GM12878 (cell line): ENCODE measurements around the gene CDHR5. TPM values are rescaled to one million over a fixed set of nuclear protein-coding genes. Genes with fewer than 3 reads are reported as not detected.

Experiments
- ATAC-seq: fragments of 200-7000 bp; cut with Tn5 transposase; 3 replicates; pipeline ENCODE4 v1.9.1; 2020; ENCODE audit warnings: mild to moderate bottlenecking, moderate library complexity
- BruUV-seq: library from RNA; stranded (reverse); fragments of 400-500 nt; replicated peaks from 2 replicates; lab custom pipeline; 2021; lab: Mats Ljungman, UMichigan
- CTCF ChIA-PET: fragments of 300-600 bp; sonication (Branson Sonifier 250); formaldehyde crosslinking; extraction: SDS; loops from one replicate; lab custom pipeline; 2021; ENCODE audit warnings: inconsistent platforms; lab: Yijun Ruan, JAX
- POLR2A ChIA-PET: fragments of 350-600 bp; formaldehyde crosslinking; extraction: SDS; loops from one replicate; lab custom pipeline; 2021; ENCODE audit warnings: inconsistent platforms; lab: Charles Lee
- RAD21 ChIA-PET: fragments of 300-600 bp; sonication (Branson Sonifier 250); formaldehyde crosslinking; loops from one replicate; lab custom pipeline; 2023; ENCODE audit warnings: antibody characterized with exemption; ENCODE audit not compliant: unreplicated experiment; lab: Charles Lee
- SMC1A ChIA-PET: fragments of 300-600 bp; sonication (Branson Sonifier 250); formaldehyde crosslinking; loops from one replicate; lab custom pipeline; 2023; ENCODE audit not compliant: unreplicated experiment, uncharacterized antibody; lab: Charles Lee
- DNase-seq: peaks from one replicate; pipeline ENCODE4 v3.0.0-alpha.2; 2011; ENCODE audit warnings: low read depth, low spot score
- FAIRE-seq: peaks from 3 replicates; lab custom pipeline; 2011; peaks lifted over from hg19 to GRCh38; lab: Jason Lieb, UNC
- H2AFZ ChIP-seq: 2 replicates; pipeline ENCODE4 v1.6.0; 2011; ENCODE audit warnings: low read depth, low read length, control low read depth; ENCODE audit not compliant: control insufficient read depth
- H3K27ac ChIP-seq: 2 replicates; pipeline ENCODE4 v1.5.1; 2011; ENCODE audit warnings: control low read depth; ENCODE audit not compliant: control insufficient read depth, insufficient read depth
- H3K27me3 ChIP-seq, 2 experiments: replicated peaks in 1 of 2; 2 replicates each; pipeline versions ENCODE4 v1.6.0 to v1.6.1; 2011; ENCODE audit warnings: low read length in 1 of 2; ENCODE audit not compliant: control insufficient read depth in 2 of 2, insufficient read depth in 2 of 2
- H3K36me3 ChIP-seq, 2 experiments: 2 replicates each; pipeline ENCODE4 v1.5.1; 2011; ENCODE audit warnings: low read length in 1 of 2; ENCODE audit not compliant: control insufficient read depth in 2 of 2, insufficient read depth in 2 of 2
- H3K4me1 ChIP-seq: 2 replicates; pipeline ENCODE4 v1.6.1; 2011; ENCODE audit warnings: mild to moderate bottlenecking, low read length, moderate library complexity, mixed read lengths; ENCODE audit not compliant: control insufficient read depth, insufficient read depth
- H3K4me2 ChIP-seq: 2 replicates; pipeline ENCODE4 v1.6.0; 2011; ENCODE audit warnings: control low read depth; ENCODE audit not compliant: control insufficient read depth, insufficient read depth
- H3K4me3 ChIP-seq: fragments of 200-600 bp; sonication (generic); 2 replicates; pipeline ENCODE4 v1.5.1; 2016
- H3K79me2 ChIP-seq: 2 replicates; pipeline ENCODE4 v1.6.0; 2011; ENCODE audit warnings: low read length; ENCODE audit not compliant: control insufficient read depth, insufficient read depth
- H3K9ac ChIP-seq: 2 replicates; pipeline ENCODE4 v1.8.0; 2011; ENCODE audit warnings: low read length, control low read depth, mixed read lengths; ENCODE audit not compliant: control insufficient read depth, insufficient read depth
- H3K9me3 ChIP-seq: replicated peaks from 3 replicates; pipeline ENCODE4 v1.5.1; 2011; ENCODE audit warnings: mild to moderate bottlenecking, low read length; ENCODE audit not compliant: control insufficient read depth, insufficient read depth
- H4K20me1 ChIP-seq: 2 replicates; pipeline ENCODE4 v1.6.0; 2011; ENCODE audit not compliant: control insufficient read depth, insufficient read depth
- CHD4 ChIP-seq: fragments of 200-600 bp; sonication (generic); IDR thresholded peaks from 2 replicates; pipeline ENCODE4 v1.6.1; 2016; ENCODE audit warnings: mild to moderate bottlenecking
- FOXM1 ChIP-seq: IDR thresholded peaks from 2 replicates; pipeline ENCODE4 v1.6.1; 2012; ENCODE audit warnings: low read depth, mild to moderate bottlenecking, inconsistent platforms, low read length, moderate library complexity
- GATAD2B ChIP-seq: fragments of 450-650 bp; conservative IDR thresholded peaks from 2 replicates; pipeline ENCODE4 v1.6.1; 2017; ENCODE audit warnings: low read depth, mild to moderate bottlenecking, moderate library complexity
- HDGF ChIP-seq: fragments of 450-650 bp; IDR thresholded peaks from 2 replicates; pipeline ENCODE4 v1.6.1; 2016; ENCODE audit warnings: antibody characterized with exemption
- IRF5 ChIP-seq: fragments of 450-650 bp; IDR thresholded peaks from 2 replicates; pipeline ENCODE4 v1.6.1; 2017; ENCODE audit warnings: borderline replicate concordance
- JUND ChIP-seq: IDR thresholded peaks from 2 replicates; pipeline ENCODE4 v1.6.1; 2012; ENCODE audit warnings: low read depth, mild to moderate bottlenecking, low read length, improper control_type of control experiment, moderate library complexity
- LARP7 ChIP-seq: fragments of 450-650 bp; IDR thresholded peaks from 2 replicates; pipeline ENCODE4 v1.6.1; 2017; ENCODE audit warnings: mild to moderate bottlenecking
- NR2C2 ChIP-seq: IDR thresholded peaks from 2 replicates; pipeline ENCODE4 v1.6.1; 2011; ENCODE audit warnings: borderline replicate concordance, low read depth; ENCODE audit not compliant: control insufficient read depth, insufficient read length
- POLR2A ChIP-seq: IDR thresholded peaks from 2 replicates; pipeline ENCODE4 v1.6.1; 2011; ENCODE audit warnings: low read depth, mild to moderate bottlenecking, low read length
- RAD51 ChIP-seq: fragments of 450-650 bp; IDR thresholded peaks from 2 replicates; pipeline ENCODE4 v1.6.1; 2016; ENCODE audit warnings: moderate library complexity, mild to moderate bottlenecking, inconsistent platforms
- RCOR1 ChIP-seq: conservative IDR thresholded peaks from 2 replicates; pipeline ENCODE4 v1.6.1; 2012; ENCODE audit warnings: low read depth, low read length, improper control_type of control experiment
- RFX5 ChIP-seq: IDR thresholded peaks from 2 replicates; pipeline ENCODE4 v1.6.1; 2011; ENCODE audit warnings: low read depth, low read length, improper control_type of control experiment
- SIX5 ChIP-seq: IDR thresholded peaks from 2 replicates; pipeline ENCODE4 v1.6.1; 2011; ENCODE audit warnings: mild to moderate bottlenecking, low read depth, low read length, moderate library complexity; ENCODE audit not compliant: severe bottlenecking
- SUZ12 ChIP-seq: fragments of 200-600 bp; sonication (generic); IDR thresholded peaks from one replicate; pipeline ENCODE4 v1.6.1; 2018; ENCODE audit warnings: antibody characterized with exemption, mild to moderate bottlenecking; ENCODE audit not compliant: unreplicated experiment
- YY1 ChIP-seq: IDR thresholded peaks from 2 replicates; pipeline ENCODE4 v1.6.1; 2011; ENCODE audit warnings: low read depth, mild to moderate bottlenecking, low read length
- WGBS: methylation state at CpG from one replicate; pipeline ENCODE4 v1.1.6; 2016; ENCODE audit warnings: low lambda C conversion rate; ENCODE audit not compliant: insufficient replicate concordance, insufficient coverage; ENCODE audit errors: missing lambda C conversion rate; 5-methylcytosine and 5-hydroxymethylcytosine counted together
- in situ Hi-C: fragments of 300-500 bp; cut with MboI; formaldehyde crosslinking; loops from 9 replicates; pipeline ENCODE4 v1.14.3; 2018; ENCODE audit warnings: mixed read lengths
- intact Hi-C: fragments of 100-400 bp; cut with micrococcal nuclease; formaldehyde crosslinking; loops from one replicate; pipeline ENCODE4 v1.14.2; 2022; ENCODE audit not compliant: unreplicated experiment
- polyA plus RNA-seq, 11 experiments: library from polyadenylated mRNA; depleted of rRNA in 4 of 11; unstranded in 6 of 11; stranded (reverse) in 5 of 11; fragments of >200 nt; fragmentation: Nextera tagmentation in 4 of 11; fragmentation: Illumina TruSeq in 1 of 11; extraction: Ambion mirVana in 4 of 11; extraction: Trizol in 1 of 11; gene quantifications; 1 replicate in 1 of 11; 2 replicates in 10 of 11; pipeline versions ENCODE4 v1.2.1 to v1.2.3, GENCODE V29; 2011 to 2016; ENCODE audit warnings: inconsistent platforms in 2 of 11, missing spikeins in 2 of 11, low read depth in 1 of 11
- total RNA-seq, 4 experiments: library from RNA; depleted of rRNA in 3 of 4; stranded (reverse); fragments of >200 nt in 3 of 4; fragmentation: Illumina TruSeq in 1 of 4; extraction: Trizol in 1 of 4; gene quantifications; 2 replicates each; pipeline versions ENCODE4 v1.2.1 to v1.2.3, GENCODE V29; 2013 to 2021
- TF ChIP-seq, protein P1 (sequence below): fragments of 150-350 bp; IDR thresholded peaks from 2 replicates; pipeline ENCODE4 v1.6.1; 2016; ENCODE audit warnings: low read depth, low read length

CDHR5 gene
- total and polyA plus RNA-seq, 10 of the 15 experiments (the other 5 are each of a cell fraction or from before 2014, with no cell fraction given): 0.06 TPM; not detected in 9

DNA sequence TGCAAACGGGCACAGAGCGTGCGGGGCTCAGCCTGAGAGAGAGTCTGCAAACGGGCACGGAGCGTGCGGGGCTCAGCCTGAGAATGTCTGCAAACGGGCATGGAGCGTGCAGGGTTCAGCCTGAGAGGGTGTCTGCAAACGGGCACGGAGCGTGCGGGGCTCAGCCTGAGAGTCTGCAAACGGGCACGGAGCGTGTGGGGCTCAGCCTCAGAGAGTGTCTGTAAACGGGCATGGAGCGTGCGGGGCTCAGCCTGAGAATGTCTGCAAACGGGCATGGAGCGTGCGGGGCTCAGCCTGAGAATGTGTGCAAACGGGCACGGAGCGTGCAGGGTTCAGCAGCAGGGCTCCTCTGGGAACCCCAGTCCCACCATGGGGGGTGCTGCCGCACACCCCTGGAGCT lies 35.0 kb downstream of the CDHR5 start:
- Histone ChIP-seq H3K27ac (no peak overlapping the region), H3K9ac (no peak overlapping the region), H3K4me1 (no peaks in the 10 kb centered on the region), H3K36me3 (peaks cover 30 to 45% of the 10 kb centered on the region in 2 experiments), H3K79me2 (no peaks in the 10 kb centered on the region), H3K4me3 (no peak overlapping the region), H3K27me3 (no peaks in the 10 kb centered on the region), H4K20me1 (no peaks in the 10 kb centered on the region), H2AFZ (no peak overlapping the region), H3K4me2 (no peak overlapping the region), H3K9me3 (no peaks in the 10 kb centered on the region)
- TF ChIP-seq POLR2A: 0 out of 2 replicates have a peak, but pooled peaks have one; percentile 47
- no peak for TF ChIP-seq JUND
- ATAC-seq (no peak), DNase-seq (no peak), FAIRE-seq (no peak)
- no TSS peak for BruUV-seq
- CTCF ChIA-PET: no interaction called here
- in situ Hi-C loops: no loop called here
- SMC1A ChIA-PET: no interaction called here
- RAD21 ChIA-PET: no interaction called here
- POLR2A ChIA-PET: no interaction called here
- 95% methylated on average over 26 of the region's 26 CpGs for WGBS
- intact Hi-C loops: no loop called here

- H3K4me1 ChIP-seq: no peaks in the 10 kb centered on the region
- H3K36me3 ChIP-seq: peaks cover 29 to 43% of the 10 kb centered on the region in 2 experiments
- no peak overlapping the region for H3K27ac ChIP-seq
- no peak overlapping the region for H3K4me3 ChIP-seq
- in situ Hi-C loops (no loop called here), intact Hi-C loops (no loop called here)
- TF ChIP-seq HDGF (no peak), SUZ12 (no peak), RAD51 (no peak), GATAD2B (no peak), LARP7 (no peak), YY1 (no peak), CHD4 (no peak), FOXM1 (no peak), IRF5 (no peak), SIX5 (no peak), RCOR1 (no peak), NR2C2 (no peak), RFX5 (no peak)
- TF ChIP-seq, protein P1, sequence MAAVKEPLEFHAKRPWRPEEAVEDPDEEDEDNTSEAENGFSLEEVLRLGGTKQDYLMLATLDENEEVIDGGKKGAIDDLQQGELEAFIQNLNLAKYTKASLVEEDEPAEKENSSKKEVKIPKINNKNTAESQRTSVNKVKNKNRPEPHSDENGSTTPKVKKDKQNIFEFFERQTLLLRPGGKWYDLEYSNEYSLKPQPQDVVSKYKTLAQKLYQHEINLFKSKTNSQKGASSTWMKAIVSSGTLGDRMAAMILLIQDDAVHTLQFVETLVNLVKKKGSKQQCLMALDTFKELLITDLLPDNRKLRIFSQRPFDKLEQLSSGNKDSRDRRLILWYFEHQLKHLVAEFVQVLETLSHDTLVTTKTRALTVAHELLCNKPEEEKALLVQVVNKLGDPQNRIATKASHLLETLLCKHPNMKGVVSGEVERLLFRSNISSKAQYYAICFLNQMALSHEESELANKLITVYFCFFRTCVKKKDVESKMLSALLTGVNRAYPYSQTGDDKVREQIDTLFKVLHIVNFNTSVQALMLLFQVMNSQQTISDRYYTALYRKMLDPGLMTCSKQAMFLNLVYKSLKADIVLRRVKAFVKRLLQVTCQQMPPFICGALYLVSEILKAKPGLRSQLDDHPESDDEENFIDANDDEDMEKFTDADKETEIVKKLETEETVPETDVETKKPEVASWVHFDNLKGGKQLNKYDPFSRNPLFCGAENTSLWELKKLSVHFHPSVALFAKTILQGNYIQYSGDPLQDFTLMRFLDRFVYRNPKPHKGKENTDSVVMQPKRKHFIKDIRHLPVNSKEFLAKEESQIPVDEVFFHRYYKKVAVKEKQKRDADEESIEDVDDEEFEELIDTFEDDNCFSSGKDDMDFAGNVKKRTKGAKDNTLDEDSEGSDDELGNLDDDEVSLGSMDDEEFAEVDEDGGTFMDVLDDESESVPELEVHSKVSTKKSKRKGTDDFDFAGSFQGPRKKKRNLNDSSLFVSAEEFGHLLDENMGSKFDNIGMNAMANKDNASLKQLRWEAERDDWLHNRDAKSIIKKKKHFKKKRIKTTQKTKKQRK: no peak
- H3K9me3 ChIP-seq: no peaks in the 10 kb centered on the region
- ChIA-PET POLR2A (interaction anchor here (0.6 to 1.2 kb wide), 3 partner anchors 18 to 1210 kb away, joined by 3 to 5 read pairs (median 4); no protein-coding TSS in a partner anchor), RAD21 (no interaction called here), SMC1A (no interaction called here), CTCF (no interaction called here)
- ATAC-seq (no peak), FAIRE-seq (no peak), DNase-seq (no peak)
- H3K79me2 ChIP-seq: no peaks in the 10 kb centered on the region
- H2AFZ ChIP-seq: no peak overlapping the region
- no peaks in the 10 kb centered on the region for H3K27me3 ChIP-seq
- BruUV-seq: no TSS peak
- no peak overlapping the region for H3K9ac ChIP-seq
- no peak overlapping the region for H3K4me2 ChIP-seq
- no peaks in the 10 kb centered on the region for H4K20me1 ChIP-seq
- WGBS: 82% methylated on average over 6 of the region's 6 CpGs
These were observed 36.8 kb downstream of the CDHR5 start for GRCh38 chr11:587978-588380.
